Stimulated activated CD8-positive, alpha-beta memory T cell treated with anti-CD3 and anti-CD28 coated beads, Interleukin-7, amount 100 ng/mL, for 4 hours (primary cell): ENCODE data around the gene RICTOR.
"Not testable (repeated sequence)": the region's sequence is repeated elsewhere in the genome, so short reads cannot be mapped to it uniquely, and the experiment has no call there.

Experiments
- DNase-seq, 2 donors: peaks; one replicate each; pipeline ENCODE4 v3.0.0-alpha.2; 2020; ENCODE audit warnings: low read depth in 2 of 2

RICTOR gene

DNA sequence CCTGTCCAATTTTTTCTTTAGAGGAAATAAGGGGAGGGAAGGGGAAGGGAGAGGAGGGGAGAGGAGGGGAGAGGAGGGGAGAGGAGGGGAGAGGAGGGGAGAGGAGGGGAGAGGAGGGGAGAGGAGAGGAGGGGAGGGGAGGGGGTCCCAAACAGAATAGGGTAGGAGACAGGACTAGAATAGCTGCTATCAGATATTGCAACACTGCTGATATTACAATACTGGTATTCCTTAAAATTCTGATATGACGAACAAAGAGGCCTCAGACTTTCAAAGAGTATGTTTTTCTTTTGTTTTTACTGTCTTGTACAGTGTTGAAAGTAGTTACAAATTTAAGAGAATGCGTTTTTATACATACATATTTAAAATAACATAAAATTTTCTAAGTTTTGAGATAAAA lies 67.5 kb downstream of the RICTOR start:
- no peak for DNase-seq

DNA sequence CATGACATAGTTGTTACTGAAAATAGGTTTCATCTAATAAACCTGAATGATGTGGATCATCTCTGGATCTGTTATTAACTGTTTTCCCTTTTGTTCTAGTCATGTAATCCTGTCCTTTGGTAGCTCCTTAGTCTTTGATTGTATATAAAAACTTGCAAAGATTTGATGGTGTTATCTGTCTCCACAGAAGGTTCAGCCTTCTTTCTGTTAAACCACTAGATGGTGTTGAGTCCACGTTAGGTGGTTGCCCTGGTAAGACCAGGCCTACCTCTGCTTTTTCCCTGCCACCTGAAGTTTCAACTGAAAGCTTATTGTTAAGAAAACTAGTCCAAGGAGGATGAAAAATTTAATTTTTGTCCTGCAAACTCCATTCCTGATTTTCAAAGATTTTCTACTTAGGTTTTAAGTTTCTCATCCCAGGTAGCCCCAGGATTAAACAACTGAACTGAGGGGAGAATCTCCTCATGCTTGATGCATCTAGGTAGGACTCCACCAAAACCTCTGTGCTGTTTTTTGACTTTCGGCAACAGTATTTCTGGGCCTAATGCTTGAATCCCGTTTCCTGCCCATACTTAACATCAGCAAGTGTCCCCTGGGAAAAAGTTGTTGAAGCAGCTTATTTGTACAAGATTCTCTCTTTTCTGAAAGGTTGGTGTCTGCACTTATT lies 68.5 kb downstream of the RICTOR start:
- DNase-seq: no peak

DNA sequence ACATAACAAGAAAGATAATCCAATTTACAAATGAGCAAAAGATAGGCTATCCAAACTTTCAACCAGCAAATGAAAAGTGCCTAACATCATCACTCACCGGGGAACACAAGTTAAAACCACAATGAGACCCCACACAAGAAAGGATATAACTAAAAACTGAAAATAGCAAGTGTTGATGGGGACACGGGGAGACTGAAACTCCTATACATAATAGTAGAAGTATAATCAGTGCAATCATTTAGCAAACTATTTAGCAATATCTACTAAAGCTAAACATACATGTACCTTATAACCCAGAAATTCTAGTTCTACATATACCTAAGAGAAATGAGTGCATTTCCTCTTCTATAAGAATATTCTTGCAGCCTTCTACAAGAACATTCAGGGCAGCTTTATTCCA lies 72.5 kb downstream of the RICTOR start:
- no peak for DNase-seq

DNA sequence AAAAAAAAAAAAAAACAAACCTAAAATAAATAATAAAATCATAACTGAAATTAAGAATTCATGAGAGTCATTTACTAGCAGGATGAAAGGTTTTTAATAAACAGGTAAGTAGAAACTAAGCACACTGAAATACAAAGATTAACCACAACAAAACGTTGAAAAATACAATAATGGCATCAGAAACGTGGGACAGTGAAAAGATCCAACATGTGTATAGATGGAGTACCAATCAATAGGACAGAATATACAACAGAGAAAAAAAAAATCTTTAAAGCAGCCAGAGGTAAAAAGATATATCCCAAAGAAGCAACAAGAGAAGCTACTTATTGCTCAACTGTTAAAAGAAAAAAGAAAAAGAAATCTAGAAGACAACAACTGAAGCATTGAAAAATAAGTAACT lies 75.2 kb downstream of the RICTOR start:
- DNase-seq: no peak

DNA sequence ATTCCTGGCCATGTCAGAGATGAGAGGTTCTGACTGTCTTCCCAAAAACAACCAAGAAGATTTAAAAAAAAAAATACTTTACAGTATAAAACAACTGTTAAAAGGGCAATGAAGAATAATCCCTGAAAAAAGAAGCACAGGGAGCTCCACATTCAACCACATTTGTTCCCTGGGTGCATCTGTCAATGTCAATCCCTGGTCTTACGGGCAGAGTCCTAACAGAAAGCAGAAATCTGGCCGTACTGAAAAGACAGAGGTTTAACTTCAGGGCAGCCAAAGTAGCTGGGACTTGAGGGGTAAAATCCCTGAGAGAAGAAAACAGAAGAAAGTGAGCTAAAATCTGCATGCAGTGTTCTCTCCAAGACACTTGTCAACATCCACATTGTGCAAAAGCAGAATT lies 76.6 kb downstream of the RICTOR start:
- DNase-seq: no peak

DNA sequence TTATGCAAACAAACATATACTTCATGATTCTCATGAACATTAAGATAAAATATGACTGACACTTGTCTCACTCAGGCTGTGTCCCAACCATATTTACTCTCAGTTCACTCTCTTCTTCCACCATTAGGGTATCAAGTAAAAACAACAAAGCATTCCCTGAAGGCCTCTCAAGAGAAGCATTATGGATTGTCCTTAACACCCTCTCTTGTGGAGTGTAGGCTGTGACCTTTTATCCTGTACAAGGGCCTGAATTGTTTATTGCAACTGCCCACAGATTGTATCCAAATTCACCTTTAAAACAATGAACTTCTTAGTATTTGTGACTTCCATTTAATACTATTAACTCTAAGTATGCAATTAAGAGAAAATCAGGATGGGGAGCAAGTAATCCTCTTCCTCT lies 78.1 kb downstream of the RICTOR start:
- no peak for DNase-seq

DNA sequence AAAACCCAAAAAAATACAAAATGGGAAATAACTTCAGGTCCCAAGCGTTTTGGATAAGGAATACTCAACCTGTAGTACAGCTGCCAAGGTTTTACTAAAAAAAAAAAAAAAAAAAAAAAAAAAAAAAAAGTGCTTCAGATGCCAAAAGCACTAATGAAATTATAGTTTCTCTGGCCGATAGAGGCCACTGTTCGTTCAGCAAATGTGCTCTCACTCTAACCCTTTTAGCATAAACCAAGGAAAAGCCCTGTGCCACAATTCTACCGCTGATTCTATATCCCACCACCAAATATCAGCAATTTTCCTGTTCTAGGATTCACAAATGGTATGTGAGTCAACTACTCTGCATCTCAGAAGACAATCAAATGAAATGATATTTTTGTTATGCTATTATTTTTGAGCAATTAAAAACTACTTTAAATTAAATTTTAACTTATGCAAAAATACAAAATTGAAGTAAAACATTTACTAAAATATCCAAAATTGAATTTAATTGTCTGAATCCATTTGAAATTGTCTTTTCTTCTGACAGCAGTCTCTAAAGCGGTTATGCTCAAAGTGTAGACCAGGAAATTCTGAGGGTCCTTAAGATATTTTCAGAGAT lies 79.8 kb downstream of the RICTOR start:
- DNase-seq: no peak

DNA sequence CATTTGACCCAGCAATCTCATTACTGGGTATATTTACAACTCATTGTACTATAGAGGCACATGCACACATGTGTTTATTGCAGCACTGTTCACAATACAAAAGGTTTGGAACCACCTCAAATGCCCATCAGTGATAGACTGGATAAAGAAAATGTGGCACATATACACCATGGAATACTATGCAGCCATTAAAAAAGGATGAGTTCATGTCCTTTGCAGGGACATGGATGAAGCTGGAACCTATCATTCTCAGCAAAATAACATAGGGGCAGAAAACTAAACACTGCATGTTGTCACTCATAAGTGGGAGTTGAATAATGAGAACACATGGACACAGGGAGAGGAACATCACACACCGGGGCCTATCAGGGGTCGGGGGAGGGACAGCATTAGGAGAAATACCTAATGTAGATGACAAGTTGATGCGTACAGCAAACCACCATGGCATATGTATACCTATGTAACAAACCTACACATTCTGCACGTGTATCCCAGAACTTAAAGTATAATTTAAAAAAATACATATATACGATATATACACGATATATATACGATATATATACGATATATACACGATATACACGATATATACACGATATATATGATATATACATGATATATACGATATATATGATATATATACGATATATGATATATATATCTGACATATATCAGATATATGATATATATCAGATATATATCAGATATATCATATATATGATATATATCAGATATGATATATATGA lies 84.1 kb downstream of the RICTOR start:
- not testable (repeated sequence) for DNase-seq

DNA sequence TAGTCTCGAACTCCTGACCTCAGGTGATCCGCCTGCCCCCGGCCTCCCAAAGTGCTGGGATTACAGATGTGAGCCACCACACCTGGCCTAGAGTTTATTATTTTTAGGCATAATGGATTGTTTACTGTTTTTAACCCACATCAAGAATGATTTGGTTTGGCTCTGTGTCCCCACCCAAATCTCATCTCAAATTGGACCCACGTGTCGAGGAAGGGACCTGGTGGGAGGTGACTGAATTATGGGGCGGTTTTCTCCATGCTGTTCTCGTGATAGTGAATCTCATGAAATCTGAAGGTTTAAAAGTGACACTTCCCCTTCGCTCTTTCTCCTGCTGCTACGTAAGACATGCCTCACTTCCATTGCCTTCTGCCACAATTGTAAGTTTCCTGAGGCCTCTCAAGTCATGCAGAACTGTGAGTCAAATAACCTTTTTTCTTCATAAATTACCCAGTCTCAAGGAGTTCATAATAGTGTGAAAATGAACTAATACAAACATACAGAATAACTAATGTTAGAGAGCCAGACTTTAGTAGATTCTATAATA lies 88.2 kb downstream of the RICTOR start:
- no peak for DNase-seq

DNA sequence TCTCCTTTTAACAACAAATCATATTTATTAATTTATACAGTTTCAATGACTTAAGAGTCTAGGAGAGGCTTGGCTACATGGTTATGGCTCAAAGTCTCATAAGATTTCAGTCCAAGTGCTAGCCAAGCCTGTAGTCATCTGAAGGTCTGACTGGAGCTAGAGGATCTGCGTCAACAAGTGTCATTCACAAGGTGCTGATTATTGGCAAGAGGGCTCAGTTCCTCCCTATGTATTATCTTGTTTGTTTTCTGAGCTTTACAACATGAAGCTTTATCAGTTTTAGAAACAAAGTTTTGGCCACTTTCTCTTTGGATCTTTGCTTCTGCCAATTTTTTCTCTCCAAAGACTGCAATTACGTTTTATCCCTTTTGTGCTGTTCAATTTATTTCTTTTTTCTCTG lies 94.7 kb downstream of the RICTOR start:
- no peak for DNase-seq

DNA sequence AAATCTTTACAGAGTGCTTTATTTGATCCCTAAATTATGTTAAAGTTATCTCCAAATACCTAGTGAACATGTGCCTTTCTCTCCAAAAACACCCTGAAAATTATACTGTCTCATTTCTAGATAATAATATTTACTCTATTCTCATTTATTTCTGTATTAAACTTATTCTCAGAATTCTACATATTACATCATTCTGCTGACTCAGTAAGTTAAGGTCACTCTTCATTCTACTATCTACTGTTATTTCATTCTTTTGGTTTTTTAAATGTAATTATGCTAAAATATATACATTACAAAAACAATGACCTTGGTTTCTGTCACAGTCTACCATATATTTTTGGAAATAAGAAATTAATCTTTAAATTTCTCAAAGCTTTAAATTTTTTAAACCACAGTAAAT lies 96.2 kb downstream of the RICTOR start:
- DNase-seq: no peak

DNA sequence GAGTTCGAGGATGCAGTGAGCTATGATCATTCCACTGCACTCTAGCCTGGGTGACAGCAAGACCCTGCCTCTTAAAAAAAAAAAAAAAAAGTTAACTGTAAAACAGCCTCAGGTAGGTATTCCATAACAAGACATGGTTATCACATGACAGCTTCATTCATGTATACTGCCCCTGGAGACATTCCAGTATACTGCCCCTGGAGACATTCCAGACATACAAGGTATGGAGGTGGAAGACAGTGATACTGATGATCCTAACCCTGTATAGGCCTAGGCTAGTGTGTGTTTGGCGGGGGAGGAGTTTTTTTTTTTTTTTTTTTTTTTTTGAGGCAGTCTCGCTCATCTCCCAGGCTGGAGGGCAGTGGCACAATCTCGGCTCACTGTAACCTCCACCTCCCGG lies 105.5 kb downstream of the RICTOR start:
- DNase-seq: no peak

DNA sequence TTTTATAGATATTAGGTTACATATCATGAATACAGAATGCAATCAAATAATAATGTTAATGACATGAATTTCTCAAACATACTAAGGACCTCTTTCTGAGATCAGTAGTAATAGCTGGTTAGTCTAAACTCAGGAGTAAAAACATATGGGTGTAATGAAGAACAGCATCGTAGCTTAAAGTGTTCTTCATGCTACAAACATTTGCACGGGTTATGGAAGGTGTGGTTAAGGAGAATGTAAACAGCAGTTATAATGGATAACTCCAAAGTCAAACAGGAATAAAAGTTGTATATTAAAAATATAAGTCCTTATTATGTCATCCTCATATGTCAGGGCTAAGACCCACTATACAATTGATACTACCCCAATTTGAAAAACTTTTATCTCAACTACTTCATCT lies 112.5 kb downstream of the RICTOR start:
- DNase-seq: no peak

DNA sequence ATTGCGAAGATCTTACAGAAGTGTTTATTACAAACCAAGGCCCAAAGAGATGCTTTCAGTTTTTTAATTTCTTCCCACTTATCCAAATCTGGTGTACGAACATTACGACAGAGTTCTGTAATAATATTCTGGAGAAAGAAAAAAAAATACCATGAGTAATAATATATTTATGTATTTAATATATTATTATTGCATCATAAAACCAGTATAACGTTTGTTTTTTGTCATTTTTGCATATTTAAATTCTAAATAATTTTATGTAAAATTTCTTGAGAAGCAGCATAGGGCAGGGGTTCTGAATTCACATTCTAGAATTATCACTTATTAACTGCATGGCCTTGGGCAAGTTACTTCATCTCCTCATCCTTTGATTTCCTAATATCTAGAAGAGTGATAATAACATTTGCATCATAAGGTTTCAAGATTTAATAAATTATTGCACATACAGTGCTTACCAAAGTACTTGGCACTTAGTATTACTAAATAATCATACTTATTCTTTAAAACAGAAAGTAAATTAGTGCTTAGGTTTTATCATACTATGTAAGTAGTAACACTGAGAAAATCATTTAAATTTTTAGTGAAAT lies 120.7 kb downstream of the RICTOR start:
- no peak for DNase-seq

DNA sequence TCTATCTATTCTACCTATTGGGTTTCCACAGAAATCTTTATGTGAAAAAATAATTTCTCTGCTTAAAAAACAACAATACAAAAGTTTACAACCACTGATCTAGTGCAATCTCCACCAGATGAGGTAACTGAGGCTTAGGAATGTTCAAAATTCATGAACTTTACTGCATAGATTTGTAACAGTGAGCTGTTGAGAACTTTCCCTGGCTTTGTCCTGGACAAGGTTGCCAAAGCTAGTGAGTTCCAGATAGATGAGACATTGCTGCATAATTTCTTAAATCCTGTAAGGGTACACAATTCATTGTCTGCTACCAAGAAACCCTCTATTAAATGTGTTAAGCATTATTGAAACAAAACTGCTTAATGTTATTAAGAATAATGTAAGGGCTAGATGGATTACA lies 125.7 kb downstream of the RICTOR start:
- no peak for DNase-seq

DNA sequence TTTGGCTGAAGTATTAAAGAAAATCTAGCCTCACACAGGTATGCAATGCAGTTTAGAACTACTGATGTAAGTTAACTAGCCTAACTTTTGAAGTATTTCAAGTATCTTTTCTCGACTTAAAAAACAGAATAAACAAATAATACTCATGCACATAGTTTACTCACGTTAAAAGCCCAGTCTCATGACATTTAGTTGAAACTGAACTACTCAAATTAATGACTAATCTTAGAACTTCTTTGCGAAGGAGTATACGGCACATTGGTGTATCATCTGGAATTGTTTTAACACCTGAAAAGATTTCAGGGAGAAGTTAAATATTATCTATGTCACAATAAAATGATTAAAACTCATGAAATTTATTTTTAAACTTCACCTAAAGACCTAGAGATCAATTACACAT lies 129.9 kb downstream of the RICTOR start:
- no peak for DNase-seq

DNA sequence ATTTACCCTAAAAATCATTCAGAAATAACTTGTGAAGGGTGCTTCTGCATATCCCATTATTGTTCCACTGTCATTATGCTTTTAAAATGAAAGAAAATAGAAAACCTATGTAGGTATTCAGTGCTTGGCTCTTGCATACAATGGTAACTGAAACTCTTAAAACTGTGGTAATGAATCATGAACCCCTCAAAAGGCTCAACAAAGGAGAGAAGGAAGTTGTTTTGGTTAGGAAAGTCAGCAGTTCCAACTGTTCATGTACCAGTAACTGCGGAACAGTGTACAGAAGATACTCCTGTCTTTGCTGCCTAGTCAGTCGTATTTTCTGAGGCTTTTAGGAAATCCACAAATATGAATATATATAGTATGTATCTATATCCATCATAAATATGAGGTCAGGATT lies 132.3 kb downstream of the RICTOR start:
- no peak for DNase-seq

DNA sequence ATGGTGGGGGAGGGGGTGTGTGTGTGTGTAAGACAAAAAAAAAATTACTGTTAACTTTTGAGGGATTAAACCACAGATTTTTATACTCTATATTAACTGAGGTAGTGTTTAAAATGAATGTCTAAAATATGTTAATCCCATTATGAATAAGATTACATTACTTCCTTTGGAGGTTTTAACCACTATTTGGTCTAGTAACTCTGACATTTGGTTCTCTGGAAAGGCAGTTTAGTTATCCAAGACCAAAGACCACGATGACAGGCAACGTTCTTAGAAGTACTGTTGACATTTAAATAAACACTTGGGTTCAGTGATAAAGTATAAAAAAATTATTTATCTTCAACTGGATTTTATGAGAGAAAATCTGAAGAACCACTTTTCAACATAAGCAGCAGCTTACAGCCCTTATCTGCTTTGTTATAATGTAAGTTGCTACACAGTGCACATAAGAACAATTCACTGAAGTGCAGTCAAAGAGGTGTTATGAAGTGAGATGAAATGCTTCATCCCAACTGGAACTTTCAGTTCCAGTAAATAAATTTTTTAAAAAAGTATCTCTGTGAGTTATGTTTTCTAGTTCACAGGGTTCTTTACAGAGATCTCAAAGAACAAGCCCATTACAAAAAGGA lies 133.9 kb downstream of the RICTOR start:
- no peak for DNase-seq

DNA sequence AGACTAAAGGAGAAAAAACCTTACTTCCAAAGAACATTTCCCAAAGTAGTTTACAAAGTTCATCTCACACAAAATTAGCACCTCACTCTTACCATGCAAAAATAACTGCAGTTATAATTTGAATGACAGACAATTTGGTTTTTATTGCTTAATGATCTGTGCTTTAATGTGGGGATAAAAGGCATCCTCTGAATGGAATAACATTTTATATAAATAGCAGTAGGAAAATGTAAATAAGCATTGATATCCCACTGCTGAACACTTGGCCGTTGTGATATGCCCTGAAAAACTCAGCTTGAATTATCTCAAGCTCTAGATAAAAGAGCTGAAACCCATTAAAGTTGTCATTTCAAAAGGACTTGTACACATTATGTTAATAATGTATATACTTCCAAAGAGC lies 135.2 kb downstream of the RICTOR start:
- no peak for DNase-seq

DNA sequence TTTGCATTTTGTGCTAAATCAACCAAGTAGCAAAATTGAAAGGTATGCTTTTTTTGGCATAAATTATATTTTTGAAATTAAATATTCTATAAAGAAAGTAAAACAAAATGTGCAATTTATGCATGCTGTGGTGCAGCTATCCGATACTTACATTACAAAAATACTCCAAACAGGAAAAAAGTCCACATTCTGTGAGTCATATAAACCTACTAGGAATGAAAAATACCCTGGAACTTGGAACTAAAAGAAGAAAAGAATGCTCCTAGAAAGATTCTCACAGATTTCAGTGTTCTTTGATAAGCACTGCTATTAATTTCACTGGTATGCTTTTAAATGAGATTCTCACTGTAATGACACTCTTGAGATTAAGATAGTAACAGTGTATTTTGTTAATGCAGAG lies 135.8 kb downstream of the RICTOR start:
- no peak for DNase-seq

DNA sequence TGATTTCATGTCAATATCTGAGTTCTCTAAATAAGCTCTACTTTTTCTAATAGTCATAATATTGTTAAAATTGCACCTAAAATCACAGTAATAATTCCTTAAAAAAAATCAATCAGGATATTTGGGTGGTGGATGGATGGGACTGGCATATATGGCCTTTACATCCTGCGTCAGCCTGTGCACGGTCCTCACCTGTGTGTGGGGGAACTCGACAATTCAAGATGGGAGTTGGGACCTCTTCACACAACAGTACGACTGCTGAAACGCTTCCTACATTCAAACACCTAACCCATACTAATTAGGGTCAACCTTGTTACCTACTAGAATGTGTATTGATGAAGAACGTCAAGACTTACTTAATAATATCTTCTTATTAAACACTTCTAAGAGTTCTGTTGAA lies 137.9 kb downstream of the RICTOR start:
- DNase-seq: no peak

DNA sequence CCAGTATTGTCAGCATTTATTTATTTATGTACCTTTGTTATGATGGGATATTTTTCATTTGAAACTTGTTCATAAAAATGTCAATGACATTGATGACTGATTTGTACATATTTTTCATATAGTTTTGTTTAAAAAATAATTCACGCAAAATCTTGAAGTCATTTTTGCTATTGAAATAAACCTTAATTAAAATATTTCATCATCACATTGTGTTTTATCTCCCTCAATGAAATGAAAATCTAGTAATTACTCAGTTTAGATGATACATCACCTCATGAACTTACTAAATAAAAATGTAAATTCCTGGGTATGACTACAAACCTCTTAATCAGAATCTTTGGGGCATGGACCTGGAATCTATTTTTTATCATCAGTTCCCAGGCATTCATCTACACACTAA lies 138.8 kb downstream of the RICTOR start:
- DNase-seq: no peak
